Right atrium auricular region (tissue), 2 donors: ENCODE results near the gene GALNT10. TPM values are rescaled to one million over a fixed set of nuclear protein-coding genes. Genes with fewer than 3 reads are reported as not detected.

ENCODE experiments used
- DNase-seq: peaks from one replicate; pipeline ENCODE4 v3.0.0-alpha.2; 2019; ENCODE audit warnings: low spot score
- H3K27ac ChIP-seq, 2 donors: fragments of 200-600 bp; sonication (generic); 1 replicate in 1 of 2; 2 replicates in 1 of 2; pipeline ENCODE4 v1.5.1; 2016 to 2019
- H3K27me3 ChIP-seq, 2 donors: fragments of 200-600 bp; sonication (generic); one replicate each; pipeline versions ENCODE4 v1.5.1 to v1.6.0; 2017 to 2019
- H3K36me3 ChIP-seq: fragments of 200-600 bp; sonication (generic); one replicate; pipeline ENCODE4 v1.5.1; 2016
- H3K4me1 ChIP-seq, 2 donors: fragments of 200-600 bp; sonication (generic); one replicate each; pipeline versions ENCODE4 v1.5.1 to v1.6.0; 2017 to 2019
- H3K4me3 ChIP-seq, 2 donors: fragments of 200-600 bp; sonication (generic); 1 replicate in 1 of 2; 2 replicates in 1 of 2; pipeline ENCODE4 v1.5.1; 2017 to 2019; ENCODE audit warnings: mild to moderate bottlenecking in 1 of 2, moderate library complexity in 1 of 2
- H3K9me3 ChIP-seq, 2 donors: fragments of 200-600 bp; sonication (generic); one replicate each; pipeline ENCODE4 v1.5.1; 2019
- CTCF ChIP-seq, 2 donors: fragments of 200-600 bp; sonication (generic); IDR thresholded peaks; one replicate each; pipeline ENCODE4 v1.5.1; 2019; ENCODE audit warnings: antibody characterized with exemption in 2 of 2
- total RNA-seq, 2 donors: library from RNA; depleted of rRNA; stranded (reverse); fragments of >200 nt; gene quantifications; one replicate each; pipeline ENCODE4 v1.1.0, GENCODE V29; 2016

The GALNT10 gene
- total RNA-seq, 2 donors from 2014 or later, result 13.2 to 18.4 TPM

GRCh38 chr5:154257046-154257445 lies 66.5 kb downstream of the GALNT10 start:
- H3K9me3 ChIP-seq, result no peaks in the 10 kb centered on the region
- H3K27ac ChIP-seq, result no peak overlapping the region
- no peaks in the 10 kb centered on the region for H3K36me3 ChIP-seq
- H3K4me1 ChIP-seq, result peaks cover 0 to 6% of the 10 kb centered on the region in 2 donors
- H3K4me3 ChIP-seq, result no peak overlapping the region
- DNase-seq, result no peak
- no peak for TF ChIP-seq CTCF (IDR thresholded peaks at IDR 0.05)
- H3K27me3 ChIP-seq, result no peaks in the 10 kb centered on the region

DNA sequence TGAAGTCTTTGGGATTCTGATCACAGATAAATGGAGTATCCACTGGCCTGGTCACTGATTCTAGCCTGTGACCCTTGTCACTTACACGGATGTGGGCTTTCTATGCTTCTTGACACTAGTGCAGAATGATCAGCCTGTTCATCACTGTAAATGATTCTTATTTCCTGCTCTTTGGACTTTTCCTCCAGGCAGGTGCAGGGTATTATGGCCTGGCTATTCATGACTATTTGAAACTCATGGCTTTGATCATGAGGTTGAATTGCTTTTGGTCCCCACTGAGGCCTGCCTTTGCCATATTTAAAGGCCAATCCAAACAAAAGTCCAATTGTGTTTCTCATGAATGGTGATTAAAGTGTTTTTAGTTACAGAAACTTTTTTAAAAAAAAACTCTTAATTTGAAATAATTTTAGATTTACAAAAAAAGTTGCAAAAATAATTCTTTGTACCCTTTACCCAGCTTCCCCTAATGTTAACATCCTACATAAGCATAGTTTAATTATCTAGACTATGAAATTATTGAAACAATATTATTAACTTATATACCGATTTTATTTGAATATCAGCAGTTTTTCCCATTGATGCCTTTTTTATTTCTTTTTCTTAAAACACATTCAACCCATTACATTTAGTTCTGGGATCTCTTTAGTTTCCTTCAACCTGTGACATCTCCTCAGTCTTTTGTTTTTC lies 68.1 kb downstream of the GALNT10 start:
- Histone ChIP-seq H3K27me3 (no peaks in the 10 kb centered on the region), H3K36me3 (no peaks in the 10 kb centered on the region), H3K4me3 (no peak overlapping the region), H3K9me3 (no peaks in the 10 kb centered on the region), H3K27ac (no peak overlapping the region), H3K4me1 (peaks cover 0 to 6% of the 10 kb centered on the region in 2 donors)
- no peak for TF ChIP-seq CTCF (IDR thresholded peaks at IDR 0.05)
- no peak for DNase-seq

GRCh38 chr5:154260224-154260927 lies 69.8 kb downstream of the GALNT10 start:
- no peaks in the 10 kb centered on the region for H3K9me3 ChIP-seq
- no peaks in the 10 kb centered on the region for H3K27me3 ChIP-seq
- no peak for TF ChIP-seq CTCF (IDR thresholded peaks at IDR 0.05)
- peaks cover 0 to 17% of the 10 kb centered on the region in 2 donors for H3K4me1 ChIP-seq
- H3K36me3 ChIP-seq, result no peaks in the 10 kb centered on the region
- no peak overlapping the region for H3K27ac ChIP-seq
- no peak overlapping the region for H3K4me3 ChIP-seq
- DNase-seq, result no peak

DNA sequence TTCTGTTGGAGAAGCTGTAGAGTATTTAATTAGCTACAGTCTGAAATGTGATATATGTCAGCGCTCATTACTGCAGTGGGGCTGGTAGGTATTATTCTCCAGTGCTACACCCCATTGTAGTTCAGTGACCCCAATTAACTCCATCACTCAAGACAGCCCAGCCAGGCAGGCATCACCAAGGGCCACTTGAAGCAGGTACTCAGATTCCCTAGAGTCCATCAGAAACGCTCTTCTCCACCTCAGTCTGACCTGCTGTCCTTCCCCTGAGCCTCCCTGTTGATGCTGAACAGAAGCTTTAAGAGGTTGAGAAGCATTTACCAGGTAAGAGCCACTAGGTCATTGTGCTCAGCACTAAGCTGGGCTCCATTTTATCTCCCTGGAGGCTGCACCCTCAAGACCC lies 71.8 kb downstream of the GALNT10 start:
- Histone ChIP-seq H3K27ac (no peak overlapping the region), H3K27me3 (no peaks in the 10 kb centered on the region), H3K36me3 (no peaks in the 10 kb centered on the region), H3K4me1 (peaks cover 0 to 17% of the 10 kb centered on the region in 2 donors), H3K4me3 (no peak overlapping the region), H3K9me3 (no peaks in the 10 kb centered on the region)
- no peak for DNase-seq
- TF ChIP-seq CTCF (IDR thresholded peaks at IDR 0.05), result no peak

- Histone ChIP-seq H3K4me1 (peaks cover 0 to 17% of the 10 kb centered on the region in 2 donors), H3K36me3 (no peaks in the 10 kb centered on the region), H3K27me3 (no peaks in the 10 kb centered on the region), H3K27ac (no peak overlapping the region), H3K9me3 (no peaks in the 10 kb centered on the region), H3K4me3 (no peak overlapping the region)
- DNase-seq, result no peak
- TF ChIP-seq CTCF (IDR thresholded peaks at IDR 0.05), result no peak
Observed at GRCh38 chr5:154264549-154265196, 74.1 kb downstream of the GALNT10 start.
